OCI-LY7 (cell line): Measurements from ENCODE around the gene GLYR1.

Source experiments
- CTCF ChIP-seq: fragments of 200-600 bp; sonication (generic); conservative IDR thresholded peaks from 2 replicates; pipeline ENCODE4 v1.5.1; 2014; ENCODE audit warnings: mild to moderate bottlenecking, antibody characterized with exemption, low read length, moderate library complexity, mixed read lengths
- EZH2phosphoT487 ChIP-seq: fragments of 200-600 bp; sonication (generic); IDR thresholded peaks from 2 replicates; pipeline ENCODE4 v1.6.1; 2018; ENCODE audit warnings: low read depth, borderline replicate concordance, mild to moderate bottlenecking, mixed run types, antibody characterized with exemption, low read length, moderate library complexity, mixed read lengths

DNA sequence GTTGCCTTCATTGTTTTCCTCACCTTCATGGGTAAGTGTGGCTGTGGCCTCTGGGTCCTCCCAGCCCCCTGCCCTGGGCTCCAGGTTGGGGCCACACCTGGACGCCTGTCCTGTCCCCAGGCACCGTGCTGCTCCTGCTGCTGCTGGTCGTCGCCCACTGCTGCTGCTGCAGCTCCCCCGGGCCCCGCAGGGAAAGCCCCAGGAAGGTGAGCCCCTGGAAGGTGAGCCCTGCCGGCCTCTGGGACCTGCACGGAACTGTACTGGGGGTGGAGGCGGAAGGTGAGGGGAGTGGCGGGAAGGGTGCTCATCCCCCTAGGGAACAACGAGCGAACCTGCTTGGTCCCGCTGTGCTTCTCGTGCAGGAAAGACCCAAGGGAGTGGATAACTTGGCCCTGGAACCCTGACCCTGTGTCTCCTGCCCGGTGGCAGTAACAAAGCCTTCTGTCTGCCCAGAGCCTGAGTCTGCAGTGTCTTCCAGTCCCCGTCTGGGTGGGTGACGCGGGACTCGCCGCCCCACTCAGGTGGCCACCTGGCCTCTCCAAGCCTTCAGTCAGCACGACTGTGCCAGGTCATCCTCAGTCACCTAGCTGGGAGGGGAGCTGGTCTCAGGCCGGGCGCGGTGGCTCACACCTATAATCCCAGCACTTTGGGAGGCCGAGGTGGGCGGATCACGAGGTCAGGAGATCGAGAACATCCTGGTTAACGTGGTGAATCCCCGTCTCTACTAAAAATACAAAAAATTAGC is 51.1 kb downstream of the GLYR1 start:
- TF ChIP-seq CTCF (no peak), EZH2phosphoT487 (no peak)
